HPDE6-E6E7 (cell line): Measurements from ENCODE around the gene NDFIP1.
"Not testable (repeated sequence)": the region's sequence is repeated elsewhere in the genome, so short reads cannot be mapped to it uniquely, and the experiment has no call there.

Experiments
- DNase-seq: peaks from one replicate; pipeline ENCODE4 v3.0.0; 2011; ENCODE audit warnings: missing footprints; ENCODE audit errors: extremely low spot score

NDFIP1 gene

DNA sequence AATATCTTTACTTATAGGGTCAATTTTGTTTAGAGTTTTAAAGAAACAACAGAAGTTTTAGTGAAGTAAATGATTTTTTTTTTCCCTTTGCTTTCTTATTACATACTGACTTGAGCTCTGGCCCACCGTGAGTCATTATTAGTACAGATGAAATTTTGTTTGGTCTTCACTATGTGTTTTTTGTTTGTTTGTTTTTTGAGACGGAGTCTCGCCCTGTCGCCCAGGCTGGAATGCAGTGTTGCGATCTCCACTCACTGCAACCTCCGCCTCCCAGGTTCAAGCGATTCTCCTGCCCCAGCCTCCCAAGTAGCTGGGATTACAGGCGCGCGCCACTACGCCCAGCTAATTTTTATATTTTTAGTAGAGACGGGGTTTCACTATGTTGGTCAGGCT, 45.9 kb downstream of the NDFIP1 start:
- DNase-seq, result not testable (repeated sequence)

DNA sequence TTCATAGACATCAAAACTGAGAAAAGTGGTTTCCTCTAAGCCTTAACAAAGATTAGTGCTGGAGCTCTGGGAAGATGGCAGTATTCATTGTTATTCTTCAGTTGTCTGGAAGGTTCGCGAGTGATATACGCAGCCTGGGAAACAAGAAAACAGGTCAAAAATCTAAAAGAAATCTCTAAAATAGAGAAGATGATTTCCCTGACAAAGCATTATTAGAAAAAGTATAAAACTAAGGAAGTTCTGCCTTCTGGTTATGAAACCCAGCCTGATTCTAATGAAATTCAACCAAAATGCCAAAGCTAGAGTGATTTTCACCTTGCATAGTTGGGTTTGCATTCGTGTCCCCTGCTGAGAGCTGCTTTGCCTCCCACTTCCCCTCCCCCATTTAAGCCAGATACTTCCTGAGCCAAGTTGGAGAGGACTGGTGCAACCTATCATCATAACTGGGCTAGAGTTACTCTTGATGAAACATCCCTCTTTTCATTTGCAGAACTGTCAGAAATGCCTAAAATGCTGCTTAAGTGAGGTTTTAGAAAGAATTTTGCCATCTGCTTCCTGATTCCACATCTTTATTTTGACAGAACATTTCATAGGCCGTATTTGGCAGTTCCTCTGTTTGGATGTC, 48.4 kb downstream of the NDFIP1 start:
- DNase-seq, result no peak

DNA sequence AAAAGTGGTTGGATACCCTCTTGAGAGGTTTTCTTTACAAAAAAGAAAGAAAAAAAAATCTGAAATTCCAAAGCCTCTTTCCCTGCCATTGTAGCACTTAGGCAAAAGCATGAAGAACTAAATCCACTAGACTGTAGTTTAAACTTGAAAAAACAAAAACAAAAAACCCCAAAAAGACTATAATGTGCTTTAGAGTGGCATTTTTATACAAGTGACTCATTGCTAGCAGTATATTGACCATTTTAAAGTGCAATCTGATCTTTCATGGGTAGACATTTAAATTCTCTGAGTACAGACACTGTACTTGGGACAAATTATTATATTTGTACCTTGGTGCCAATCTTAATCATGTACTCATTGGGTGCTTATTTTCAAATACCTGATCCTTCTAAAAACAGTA, 50.8 kb downstream of the NDFIP1 start:
- DNase-seq, result no peak

- DNase-seq, result no peak
These were observed 55.7 kb downstream of the NDFIP1 start for GRCh38 chr5:142164315-142164714.

DNA sequence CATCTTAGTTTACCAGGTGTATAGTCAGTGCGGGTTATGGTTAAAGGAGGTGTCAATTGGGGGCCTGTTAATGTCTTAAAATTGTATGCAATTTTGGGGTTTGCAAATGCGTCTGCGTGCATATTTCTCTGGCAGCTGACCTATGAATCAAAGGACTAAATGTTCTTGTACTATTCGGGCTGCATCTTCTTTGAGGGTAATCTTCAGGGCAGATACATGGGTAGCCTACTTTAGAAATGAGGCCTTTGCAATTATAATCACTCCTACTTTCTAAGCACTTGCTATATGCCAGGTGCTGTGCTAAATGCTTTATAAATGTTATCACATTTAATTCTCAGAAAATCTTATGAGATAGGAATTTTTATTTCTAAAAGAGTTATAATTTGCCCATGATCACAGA, 58.2 kb downstream of the NDFIP1 start:
- no peak for DNase-seq

DNA sequence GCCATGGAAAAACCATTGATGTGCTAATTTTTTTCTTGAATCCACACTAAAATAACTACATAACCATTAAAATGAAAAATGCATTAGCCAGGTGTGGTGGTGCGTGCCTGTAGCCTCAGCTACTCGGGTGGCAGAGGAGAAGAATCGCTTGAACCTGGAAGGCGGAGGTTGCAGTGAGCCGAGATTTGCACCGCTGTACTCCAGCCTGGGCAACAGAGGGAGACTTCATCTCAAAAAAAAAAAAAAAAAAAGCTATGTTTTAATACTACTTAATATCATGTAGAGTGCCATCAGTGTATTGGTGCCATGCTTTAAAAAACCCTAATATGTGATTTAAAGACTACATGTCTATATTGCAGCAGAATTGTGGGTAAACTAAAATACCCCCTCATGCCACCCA, 58.9 kb downstream of the NDFIP1 start:
- no peak for DNase-seq

GRCh38 chr5:142168365-142168764, 59.8 kb downstream of the NDFIP1 start:
- DNase-seq, result no peak

GRCh38 chr5:142170254-142170953, 61.8 kb downstream of the NDFIP1 start:
- no peak for DNase-seq

DNA sequence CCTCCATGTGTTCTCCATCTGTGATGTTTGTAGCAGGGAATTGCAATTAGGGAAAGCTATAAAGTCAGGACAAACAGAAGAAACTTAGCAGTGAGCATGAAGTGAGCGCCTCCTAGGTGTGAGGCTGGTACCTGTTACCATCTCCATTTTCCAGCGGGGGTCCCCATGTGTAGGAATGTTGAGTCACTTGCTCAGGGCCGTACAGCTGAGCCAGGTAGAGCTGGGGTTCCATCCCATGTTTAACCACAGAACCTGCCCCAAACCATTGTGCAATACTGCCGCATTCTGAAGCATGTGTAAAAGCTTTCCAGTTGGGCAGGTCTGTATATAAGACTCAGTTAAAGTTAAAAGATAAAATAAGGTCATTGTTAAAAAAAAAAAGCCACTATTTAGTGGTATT, 62.7 kb downstream of the NDFIP1 start:
- DNase-seq, result no peak

DNA sequence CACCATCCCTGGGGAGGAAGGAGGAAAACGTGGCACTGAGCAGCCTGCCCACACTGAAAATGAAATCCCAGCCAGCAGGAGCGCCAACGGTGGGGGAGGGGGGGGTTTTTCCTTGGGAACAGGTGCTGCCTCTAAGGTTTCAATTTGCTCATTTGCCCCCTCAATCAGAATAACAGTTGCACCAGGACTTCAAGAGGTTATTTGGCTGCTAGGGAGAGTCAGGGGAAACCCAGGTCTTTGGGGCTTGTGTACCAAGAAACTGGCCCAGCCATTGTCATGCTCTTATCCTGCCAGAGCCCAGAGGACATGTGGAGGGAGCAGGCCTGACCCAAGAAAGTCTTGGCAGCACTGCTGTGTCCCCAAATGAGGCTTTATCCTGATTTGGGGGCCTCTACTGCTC, 66.5 kb downstream of the NDFIP1 start:
- DNase-seq, result no peak

- no peak for DNase-seq
These were observed 67.0 kb downstream of the NDFIP1 start for GRCh38 chr5:142175461-142176142.

DNA sequence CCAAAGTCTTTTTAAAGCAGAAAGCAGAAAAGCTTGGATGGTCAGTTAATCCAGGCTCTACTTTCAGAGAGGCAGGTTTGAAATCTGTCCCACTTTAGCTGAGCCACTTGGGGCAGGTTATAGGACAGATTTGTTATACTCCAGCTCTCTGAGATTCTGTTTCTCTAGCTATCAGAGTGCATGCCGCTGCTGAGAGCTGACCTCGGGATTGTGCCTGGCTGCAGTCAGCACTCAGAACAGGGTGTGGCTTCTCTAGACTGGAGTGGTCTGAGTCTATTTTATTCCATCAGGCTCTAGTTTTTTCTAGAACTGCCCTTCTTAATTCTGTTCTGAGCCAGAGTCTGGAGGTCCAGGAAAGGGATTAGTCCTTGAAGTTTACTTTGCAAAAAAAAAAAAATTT, 67.7 kb downstream of the NDFIP1 start:
- no peak for DNase-seq

DNA sequence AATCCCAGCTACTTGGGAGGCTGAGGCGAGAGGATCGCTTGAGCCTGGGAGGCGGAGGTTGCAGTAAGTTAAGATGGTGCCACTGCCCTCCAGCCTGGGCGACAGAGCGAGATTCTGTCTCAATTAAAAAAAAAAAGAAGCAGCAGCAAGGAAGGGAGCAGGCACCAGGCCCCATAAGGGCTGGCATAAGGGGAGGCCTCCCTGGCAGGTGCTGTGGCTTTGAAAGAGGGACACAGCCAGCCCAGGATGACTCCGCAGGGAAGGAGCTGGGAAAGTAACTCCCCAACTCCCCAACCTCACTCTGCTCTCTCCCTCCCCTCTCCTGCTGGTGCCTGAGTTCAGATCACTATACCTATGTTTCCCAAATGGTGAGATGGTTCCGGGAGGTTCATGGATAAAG, 70.1 kb downstream of the NDFIP1 start:
- DNase-seq, result no peak

DNA sequence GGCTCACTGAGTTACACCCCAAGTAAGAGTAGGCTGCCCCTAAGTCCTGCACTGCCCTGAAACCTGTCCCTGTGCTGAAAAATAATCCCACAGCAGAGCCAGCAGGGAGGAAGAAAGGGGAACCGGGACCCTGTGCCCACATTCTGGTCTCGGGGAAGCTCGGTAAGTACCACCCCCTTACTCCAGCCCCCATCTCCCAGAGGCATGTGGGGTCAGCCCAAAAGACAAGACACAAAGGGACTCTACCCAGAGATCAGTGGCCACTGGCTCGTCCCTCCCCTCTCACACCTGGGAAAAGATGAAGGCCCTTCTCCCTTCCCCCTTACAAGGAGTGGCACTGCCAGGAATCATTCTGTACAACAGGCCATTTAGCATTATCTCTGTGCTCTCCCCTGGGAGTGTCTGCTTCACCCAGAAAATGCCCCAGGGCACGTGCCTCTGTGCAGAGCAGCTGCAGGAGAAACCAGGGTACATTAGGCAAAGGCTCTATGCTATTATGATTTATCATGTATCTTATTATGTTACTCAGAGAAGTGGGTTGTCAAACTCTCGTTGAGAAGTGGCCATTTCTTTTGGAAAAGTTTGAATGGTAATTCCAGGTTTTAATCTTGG, 71.3 kb downstream of the NDFIP1 start:
- DNase-seq, result no peak

DNA sequence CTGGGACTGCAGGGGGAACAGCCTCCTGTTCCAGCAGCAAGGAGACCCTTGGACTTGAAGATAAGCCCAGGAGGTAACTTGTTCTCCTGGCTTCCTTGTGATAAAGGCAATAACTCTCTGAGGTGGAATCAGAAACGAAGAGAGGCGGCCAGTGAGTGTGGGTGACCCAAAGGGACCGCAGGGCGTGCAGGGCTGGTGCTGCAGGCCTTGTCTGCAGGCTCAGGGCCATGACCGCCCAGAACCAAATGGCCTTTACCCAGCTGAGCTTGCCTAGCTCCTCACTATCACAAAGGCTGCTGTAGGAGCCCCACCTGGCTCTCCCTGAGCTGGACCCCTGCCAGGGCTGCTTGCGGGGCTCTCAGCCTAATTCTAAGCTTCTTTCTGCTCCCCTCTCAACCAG, 72.5 kb downstream of the NDFIP1 start:
- no peak for DNase-seq

GRCh38 chr5:142181547-142182163, 73.1 kb downstream of the NDFIP1 start:
- DNase-seq, result no peak

- DNase-seq, result no peak
These were observed 74.3 kb downstream of the NDFIP1 start for GRCh38 chr5:142182840-142183239.

DNA sequence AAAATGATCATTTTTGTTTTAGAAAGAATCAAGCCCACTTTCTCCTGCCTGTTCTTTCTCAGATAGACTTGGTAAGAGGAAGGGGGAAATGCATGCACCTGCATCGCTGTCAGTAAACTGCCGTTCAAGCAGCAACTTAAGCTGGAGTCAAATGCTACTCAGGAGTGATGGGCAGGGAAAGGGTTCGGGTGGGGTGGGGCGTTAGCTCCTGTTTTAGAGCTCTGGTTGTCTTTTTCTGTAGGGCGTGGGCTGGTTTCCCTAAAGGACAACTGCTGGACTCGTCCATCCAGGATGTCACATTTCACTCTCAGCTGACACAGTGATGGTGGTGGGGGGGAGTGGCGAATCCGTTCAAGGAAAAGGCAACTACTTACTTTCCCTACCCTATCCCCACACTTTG, 75.0 kb downstream of the NDFIP1 start:
- DNase-seq, result no peak

DNA sequence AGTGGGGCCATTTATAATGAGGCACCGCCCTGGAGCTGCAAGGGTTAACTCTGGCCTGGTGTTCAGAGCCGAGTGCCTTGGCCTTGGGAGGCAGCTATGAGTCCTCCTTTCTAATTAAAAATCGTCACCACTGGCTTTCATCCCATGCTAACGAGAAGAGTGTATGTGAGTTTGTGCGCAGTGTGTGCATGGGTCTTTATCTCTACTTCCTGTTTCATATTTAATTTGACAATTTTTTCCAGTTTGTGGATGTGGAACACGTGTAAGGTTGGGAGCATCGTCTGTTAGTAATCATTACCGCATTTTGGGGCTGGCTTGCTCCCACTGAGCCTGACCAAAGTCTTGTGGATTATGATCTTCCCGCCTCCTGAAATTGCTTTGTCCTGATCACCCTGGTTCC, 76.4 kb downstream of the NDFIP1 start:
- DNase-seq, result no peak

DNA sequence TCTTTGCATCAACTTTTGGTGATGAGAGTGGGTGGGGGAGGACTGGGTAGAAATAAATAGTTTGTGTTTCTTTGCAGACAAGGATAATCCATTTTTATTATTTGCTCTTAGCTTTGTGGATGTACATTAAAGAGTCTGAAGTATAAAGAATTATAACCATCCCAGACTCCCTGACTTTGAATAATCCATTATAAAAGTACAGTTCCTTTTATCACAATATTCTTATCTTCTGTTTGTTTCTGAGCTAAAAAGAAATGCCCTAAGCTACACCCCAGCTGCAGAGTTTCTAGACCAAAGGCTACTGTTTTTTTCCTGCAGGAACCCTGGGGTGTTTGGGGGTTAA, 77.9 kb downstream of the NDFIP1 start:
- DNase-seq, result no peak

- no peak for DNase-seq
These were observed 78.4 kb downstream of the NDFIP1 start for GRCh38 chr5:142186857-142187594.

GRCh38 chr5:142188691-142189090, 80.1 kb downstream of the NDFIP1 start:
- not testable (repeated sequence) for DNase-seq
